ENCODE results near the gene POLR2I. TPM values are rescaled to one million over a fixed set of nuclear protein-coding genes. Genes with fewer than 3 reads are reported as not detected.
A peak's percentile ranks its signal among the peaks of the same experiment; 100 is the strongest.

The POLR2I gene
- total and polyA plus RNA-seq, 9 of the 15 experiments (the other 6 are each of a cell fraction or from before 2014, with no cell fraction given): 28.0 to 283 (median 123) TPM

GRCh38 chr19:36139473-36140303 lies 25.0 kb upstream of the POLR2I start, which contains the start of gene CAPNS1 (continued):
- TF ChIP-seq EP300 (IDR thresholded peaks at IDR 0.05; ENCODE audit: low read length) (no peak; the same call in 1 of the 2 replicates), TRIM24 (IDR thresholded peaks at IDR 0.05) (no peak), ZNF239 (CRISPR knock-in tag; IDR thresholded peaks at IDR 0.05) (no peak), MYNN (IDR thresholded peaks at IDR 0.05) (no peak), MYNN (CRISPR knock-in tag; IDR thresholded peaks at IDR 0.05) (no peak), MTF1 (CRISPR knock-in tag; IDR thresholded peaks at IDR 0.05; ENCODE audit: borderline replicate concordance) (no peak), ZNF395 (CRISPR knock-in tag; IDR thresholded peaks at IDR 0.05) (no peak), ZFP91 (CRISPR knock-in tag; IDR thresholded peaks at IDR 0.05) (no peak), ZNF324 (CRISPR knock-in tag; IDR thresholded peaks at IDR 0.05) (no peak), TBL1XR1 (IDR thresholded peaks at IDR 0.05; ENCODE audit: low read length in 2 of 2) (peak; percentile 2 to 49; a peak in 1 of 4 replicates), ZNF263 (CRISPR knock-in tag; IDR thresholded peaks at IDR 0.05; ENCODE audit: borderline replicate concordance) (no peak), SMAD2 (IDR thresholded peaks at IDR 0.05; ENCODE audit: low read depth, low read length) (no peak), ZNF695 (CRISPR knock-in tag; IDR thresholded peaks at IDR 0.05) (0 out of 2 replicates have a peak, but pooled peaks have one; percentile 8), NFE2L1 (tag; IDR thresholded peaks at IDR 0.05; ENCODE audit: borderline replicate concordance, low read depth) (no peak), SREBF2 (CRISPR knock-in tag; IDR thresholded peaks at IDR 0.05) (no peak), PHB2 (IDR thresholded peaks at IDR 0.05; ENCODE audit: low read depth) (0 out of 2 replicates have a peak, but pooled peaks have one; percentile 16), ZNF449 (CRISPR knock-in tag; IDR thresholded peaks at IDR 0.05) (no peak), RBM25 (IDR thresholded peaks at IDR 0.05; ENCODE audit: low read depth, low read length, severe bottlenecking) (no peak), ZNF511 (CRISPR knock-in tag; IDR thresholded peaks at IDR 0.05) (no peak; the same call in 1 of the 2 replicates), RBM14 (IDR thresholded peaks at IDR 0.05; ENCODE audit: borderline replicate concordance, insufficient read depth, low read depth, low read length) (no peak)

Data from K562 (cell line).